Activated CD8-positive, alpha-beta T cell treated with anti-CD3 and anti-CD28 coated beads for 36 hours (primary cell): Measurements from ENCODE around the gene POLG2. TPM values are rescaled to one million over a fixed set of nuclear protein-coding genes. Genes with fewer than 3 reads are reported as not detected.

ENCODE experiments used
- ATAC-seq: fragments of 200-7000 bp; cut with Tn5 transposase; one replicate; pipeline ENCODE4 v1.10.0; 2021; ENCODE audit warnings: mild to moderate bottlenecking, moderate library complexity
- CTCF ChIA-PET: fragments of 350-600 bp; sonication (Branson Sonifier 250); formaldehyde crosslinking; loops from one replicate; lab custom pipeline; 2021; ENCODE audit warnings: antibody characterized with exemption; lab: Charles Lee
- POLR2A ChIA-PET: fragments of 350-600 bp; sonication (Branson Sonifier 250); formaldehyde crosslinking; loops from one replicate; lab custom pipeline; 2021; ENCODE audit warnings: antibody characterized with exemption; lab: Charles Lee
- DNase-seq: peaks from one replicate; pipeline ENCODE4 v3.0.0-alpha.2; 2020
- H3K27ac Mint-ChIP-seq: one replicate; pipeline ENCODE4 v1.8.0; 2021; ENCODE audit warnings: mild to moderate bottlenecking, mixed read lengths
- H3K27me3 Mint-ChIP-seq: one replicate; pipeline ENCODE4 v1.8.0; 2021; ENCODE audit warnings: mixed read lengths
- H3K36me3 Mint-ChIP-seq: one replicate; pipeline ENCODE4 v1.8.0; 2021; ENCODE audit warnings: low read depth, mixed read lengths
- H3K4me1 Mint-ChIP-seq: one replicate; pipeline ENCODE4 v1.8.0; 2021; ENCODE audit warnings: low read depth, mixed read lengths
- H3K4me3 Mint-ChIP-seq: one replicate; pipeline ENCODE4 v1.8.0; 2021; ENCODE audit warnings: mild to moderate bottlenecking, moderate library complexity, mixed read lengths
- H3K9me3 Mint-ChIP-seq: one replicate; pipeline ENCODE4 v1.8.0; 2021; ENCODE audit warnings: mixed read lengths
- intact Hi-C: fragments of 100-400 bp; cut with micrococcal nuclease; formaldehyde crosslinking; loops from one replicate; pipeline ENCODE4 v1.10.0; 2022
- total RNA-seq, 2 experiments: library from RNA; stranded (reverse); gene quantifications; one replicate each; pipeline ENCODE4 v1.2.3, GENCODE V29; 2021
- TF ChIP-seq, protein P1 (sequence below): fragments of 200-600 bp; IDR thresholded peaks from one replicate; pipeline ENCODE4 v1.8.0; 2022; ENCODE audit warnings: antibody characterized with exemption, mild to moderate bottlenecking

The POLG2 gene
- 10 to 100 TPM; 37.3 to 41.1 TPM for total RNA-seq

DNA sequence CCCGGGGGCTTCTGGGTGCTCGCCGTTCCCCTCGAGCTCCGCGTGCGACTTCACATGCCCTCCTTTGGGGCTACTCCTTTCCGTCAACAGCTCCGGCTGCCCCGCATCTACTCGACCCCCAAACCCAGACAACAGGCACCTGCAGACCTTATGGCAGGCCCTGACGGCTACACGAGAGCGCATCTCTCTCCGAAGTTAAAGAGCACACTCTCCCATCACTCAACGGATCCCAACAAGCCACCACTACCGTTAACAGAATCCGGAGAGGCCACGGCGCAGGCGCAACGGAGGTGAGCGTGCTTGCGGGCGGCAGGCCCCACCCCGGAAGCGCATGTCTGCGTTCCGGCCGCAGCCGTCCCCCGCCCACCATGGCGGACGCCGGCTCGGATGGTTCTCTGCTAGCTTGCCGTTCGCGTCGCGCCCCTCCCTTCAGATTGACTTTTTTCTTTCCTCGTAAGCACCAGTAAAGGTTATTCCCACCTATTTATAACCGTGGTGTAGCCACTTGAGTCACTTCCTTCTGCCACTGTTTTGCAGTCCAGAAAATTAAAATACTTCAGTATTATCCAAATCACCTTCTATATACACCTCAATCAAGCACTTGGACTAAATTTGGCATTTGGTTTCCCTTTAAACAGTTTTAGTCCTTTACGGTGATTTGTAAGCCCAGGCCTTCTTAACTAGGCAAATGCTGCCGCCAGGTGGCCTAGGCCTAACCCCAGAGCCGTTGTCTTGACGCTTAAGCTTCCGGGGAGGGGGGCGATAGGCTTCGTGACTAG is at the start of gene POLG2:
Gene POLG2 (minus strand): TSS at position 269 of the 779 bp plus-strand sequence. CDS start 86 bp downstream, at position 183.
- H3K9me3 Mint-ChIP-seq = no peaks in the 10 kb centered on the region
- peak within 1 kb of the TSS; percentile 97 for H3K27ac Mint-ChIP-seq
- peaks cover 78% of the 10 kb centered on the region for H3K36me3 Mint-ChIP-seq
- DNase-seq = peak; percentile 97
- H3K4me3 Mint-ChIP-seq = peak within 1 kb of the TSS; percentile 100
- CTCF ChIA-PET = interaction anchor here (0.6 to 7.0 kb wide), 9 partner anchors 9 to 158 kb away, joined by 3 to 56 read pairs (median 3); partner anchors contain the start of genes CEP95 and DDX5
- intact Hi-C loops = no loop called here
- peaks cover 61% of the 10 kb centered on the region for H3K4me1 Mint-ChIP-seq
- H3K27me3 Mint-ChIP-seq = no peaks in the 10 kb centered on the region
- peak; percentile 83 for ATAC-seq
- TF ChIP-seq, protein P1, sequence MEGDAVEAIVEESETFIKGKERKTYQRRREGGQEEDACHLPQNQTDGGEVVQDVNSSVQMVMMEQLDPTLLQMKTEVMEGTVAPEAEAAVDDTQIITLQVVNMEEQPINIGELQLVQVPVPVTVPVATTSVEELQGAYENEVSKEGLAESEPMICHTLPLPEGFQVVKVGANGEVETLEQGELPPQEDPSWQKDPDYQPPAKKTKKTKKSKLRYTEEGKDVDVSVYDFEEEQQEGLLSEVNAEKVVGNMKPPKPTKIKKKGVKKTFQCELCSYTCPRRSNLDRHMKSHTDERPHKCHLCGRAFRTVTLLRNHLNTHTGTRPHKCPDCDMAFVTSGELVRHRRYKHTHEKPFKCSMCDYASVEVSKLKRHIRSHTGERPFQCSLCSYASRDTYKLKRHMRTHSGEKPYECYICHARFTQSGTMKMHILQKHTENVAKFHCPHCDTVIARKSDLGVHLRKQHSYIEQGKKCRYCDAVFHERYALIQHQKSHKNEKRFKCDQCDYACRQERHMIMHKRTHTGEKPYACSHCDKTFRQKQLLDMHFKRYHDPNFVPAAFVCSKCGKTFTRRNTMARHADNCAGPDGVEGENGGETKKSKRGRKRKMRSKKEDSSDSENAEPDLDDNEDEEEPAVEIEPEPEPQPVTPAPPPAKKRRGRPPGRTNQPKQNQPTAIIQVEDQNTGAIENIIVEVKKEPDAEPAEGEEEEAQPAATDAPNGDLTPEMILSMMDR = peak; percentile 69
- POLR2A ChIA-PET = interaction anchor here (0.6 to 5.2 kb wide), 11 partner anchors 9 to 349 kb away, joined by 3 to 143 read pairs (median 5); partner anchors contain the start of genes CEP95 and DDX5

DNA sequence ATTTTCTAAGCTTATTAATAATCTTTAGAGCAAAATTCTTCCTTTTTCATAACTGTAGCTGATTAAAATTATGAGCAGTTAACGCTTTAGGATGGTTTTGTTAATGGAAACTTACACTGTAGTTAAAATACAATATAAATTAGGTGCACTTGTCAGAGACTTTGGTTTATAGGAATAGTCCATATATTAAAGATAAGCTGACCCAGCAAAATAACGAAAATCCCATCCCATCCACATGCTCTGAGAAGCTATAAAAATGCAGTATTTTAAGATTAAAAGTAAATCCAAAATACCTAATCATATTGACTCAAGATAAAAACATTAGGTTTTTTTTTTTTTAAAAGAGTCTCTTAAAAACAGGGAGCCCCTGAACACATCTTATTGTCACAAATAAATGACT is 47.9 kb upstream of the POLG2 start:
- Mint-ChIP-seq H3K4me3 (no peak overlapping the region), H3K27me3 (no peaks in the 10 kb centered on the region), H3K36me3 (peaks cover 15% of the 10 kb centered on the region), H3K27ac (no peak overlapping the region), H3K9me3 (no peaks in the 10 kb centered on the region), H3K4me1 (no peaks in the 10 kb centered on the region)
- DNase-seq = no peak
- POLR2A ChIA-PET = interaction anchor here (1.1 kb wide), 1 partner anchor 39 kb away, joined by 4 read pairs; the partner anchor contains the start of genes CEP95 and DDX5
- intact Hi-C loops = no loop called here
- no peak for ATAC-seq
- TF ChIP-seq, protein P1 = no peak
- CTCF ChIA-PET = interaction anchor here (1.1 to 1.5 kb wide), 6 partner anchors 11 to 125 kb away, joined by 3 to 11 read pairs (median 4); no protein-coding TSS in a partner anchor

DNA sequence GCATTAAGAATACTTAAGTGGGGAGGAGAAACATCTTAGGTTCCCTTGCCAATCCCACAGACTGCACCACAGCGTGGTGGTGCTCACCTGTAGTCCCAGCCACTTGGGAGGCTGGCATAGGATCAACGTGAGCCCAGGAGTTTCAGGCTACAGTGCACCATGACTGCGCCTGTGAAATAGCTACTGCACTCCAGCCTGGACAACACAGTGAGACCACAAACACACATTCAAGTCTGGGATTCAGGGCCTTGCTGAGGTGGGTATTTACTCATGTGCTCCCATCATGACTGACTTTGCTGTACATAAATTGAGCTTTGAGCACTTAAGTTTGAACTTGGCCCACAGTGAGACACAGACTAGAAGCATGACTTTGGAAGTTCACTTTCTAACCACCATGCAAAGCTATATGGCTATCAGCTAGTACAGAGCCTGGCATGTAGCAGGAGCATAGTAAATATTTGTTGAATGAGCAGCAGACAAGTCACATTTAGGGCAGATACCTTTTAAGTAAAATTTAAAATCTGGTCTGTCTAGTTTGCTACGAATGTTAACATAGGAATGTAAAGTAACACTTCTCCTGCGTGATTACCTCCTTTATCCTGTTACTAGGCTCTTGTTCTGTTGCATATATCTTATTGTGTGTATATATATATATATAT is 43.4 kb upstream of the POLG2 start:
- DNase-seq = no peak
- Mint-ChIP-seq H3K4me3 (no peak overlapping the region), H3K9me3 (no peaks in the 10 kb centered on the region), H3K27ac (peak overlapping the region; percentile 34), H3K4me1 (peaks cover 3% of the 10 kb centered on the region), H3K27me3 (no peaks in the 10 kb centered on the region), H3K36me3 (peaks cover 31% of the 10 kb centered on the region)
- ATAC-seq = no peak
- TF ChIP-seq, protein P1 = no peak
- POLR2A ChIA-PET = interaction anchor here (0.9 to 1.2 kb wide), 2 partner anchors 10 to 55 kb away, joined by 3 to 5 read pairs; no protein-coding TSS in a partner anchor
- intact Hi-C loops = no loop called here
- CTCF ChIA-PET = interaction anchor here (1.4 kb wide), 1 partner anchor 109 kb away, joined by 6 read pairs; no protein-coding TSS in a partner anchor

DNA sequence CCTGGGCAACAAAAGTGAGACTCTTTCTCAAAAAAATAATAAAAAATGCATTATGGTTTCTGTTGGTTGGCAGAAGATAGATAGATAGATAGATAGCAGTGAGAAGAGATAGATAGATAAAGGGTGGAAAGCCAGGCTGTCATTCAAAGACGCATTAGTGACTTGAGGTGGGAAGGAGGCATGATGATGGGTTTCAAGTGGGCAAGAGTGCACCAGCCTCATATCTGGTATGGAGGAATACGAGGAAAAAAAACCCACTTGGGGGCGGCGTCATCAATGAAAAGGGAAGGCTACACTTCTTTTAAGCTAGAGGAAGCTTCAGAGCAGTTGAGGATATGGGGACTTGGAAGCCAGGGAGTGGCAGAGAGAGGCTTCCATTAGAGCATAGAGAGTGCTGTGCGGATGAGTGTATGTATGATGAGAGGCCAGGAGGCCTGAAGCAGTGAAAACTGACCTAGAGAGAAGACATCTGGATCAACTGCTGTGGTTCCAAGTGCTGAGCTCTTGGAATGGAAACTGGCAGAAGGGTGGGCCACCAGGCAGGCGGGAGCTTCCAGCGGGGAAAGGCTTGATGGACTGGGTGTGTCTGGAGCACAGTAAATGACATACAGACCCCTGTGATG is 41.8 kb upstream of the POLG2 start:
- H3K9me3 Mint-ChIP-seq = no peaks in the 10 kb centered on the region
- peak overlapping the region; percentile 33 for H3K27ac Mint-ChIP-seq
- ChIA-PET POLR2A (interaction anchor here (0.7 to 1.2 kb wide), 4 partner anchors 13 to 111 kb away, joined by 4 to 5 read pairs (median 4); partner anchors contain the start of gene DDX5), CTCF (interaction anchor here (1.0 to 1.8 kb wide), 4 partner anchors 28 to 118 kb away, joined by 3 to 6 read pairs (median 6); no protein-coding TSS in a partner anchor)
- peaks cover 33% of the 10 kb centered on the region for H3K36me3 Mint-ChIP-seq
- intact Hi-C loops = no loop called here
- no peak overlapping the region for H3K4me3 Mint-ChIP-seq
- peaks cover 10% of the 10 kb centered on the region for H3K4me1 Mint-ChIP-seq
- ATAC-seq (no peak), DNase-seq (no peak)
- TF ChIP-seq, protein P1 = no peak
- no peaks in the 10 kb centered on the region for H3K27me3 Mint-ChIP-seq
